Measurements from ENCODE around the gene KIZ. TPM values are rescaled to one million over a fixed set of nuclear protein-coding genes. Genes with fewer than 3 reads are reported as not detected.

The KIZ gene
- total and polyA plus RNA-seq, 3 donors from 2014 or later: 41.4 to 76.7 (median 73.3) TPM

GRCh38 chr20:21280522-21281016 lies 154.7 kb downstream of the KIZ start:
- Histone ChIP-seq H3K9me3 (no peaks in the 10 kb centered on the region), H3K4me3 (no peak overlapping the region), H3K27me3 (no peaks in the 10 kb centered on the region), H3K4me1 (no peaks in the 10 kb centered on the region), H3K36me3 (ENCODE audit: low read depth, missing control alignments) (no peaks in the 10 kb centered on the region), H3K27ac (no peak overlapping the region)
- intact Hi-C loops (cut with DNase I; ENCODE audit: low total_unique reads): no loop called here
- DNase-seq: no peak
- WGBS, 2 donors: 67 to 77% methylated on average over 3 of the region's 3 CpGs
- TF ChIP-seq CTCF (IDR thresholded peaks at IDR 0.05) (no peak), POLR2A (IDR thresholded peaks at IDR 0.05) (no peak)

GRCh38 chr20:21286775-21287174 lies 160.9 kb downstream of the KIZ start:
- intact Hi-C loops (cut with DNase I; ENCODE audit: low total_unique reads): no loop called here
- no peaks in the 10 kb centered on the region for H3K36me3 ChIP-seq (ENCODE audit: low read depth, missing control alignments)
- no peak for TF ChIP-seq CTCF (IDR thresholded peaks at IDR 0.05)
- H3K27ac ChIP-seq: no peak overlapping the region
- no peak for DNase-seq
- WGBS, 2 donors: 64 to 69% methylated on average over 4 of the region's 4 CpGs
- H3K9me3 ChIP-seq: no peaks in the 10 kb centered on the region
- no peaks in the 10 kb centered on the region for H3K27me3 ChIP-seq
- no peak overlapping the region for H3K4me3 ChIP-seq
- no peaks in the 10 kb centered on the region for H3K4me1 ChIP-seq

GRCh38 chr20:21288587-21289370 lies 162.9 kb downstream of the KIZ start:
- Histone ChIP-seq H3K27ac (no peak overlapping the region), H3K36me3 (ENCODE audit: low read depth, missing control alignments) (no peaks in the 10 kb centered on the region), H3K4me1 (no peaks in the 10 kb centered on the region), H3K27me3 (no peaks in the 10 kb centered on the region), H3K9me3 (no peaks in the 10 kb centered on the region), H3K4me3 (no peak overlapping the region)
- DNase-seq: no peak
- WGBS, 2 donors: 78% methylated on average over 14 of the region's 14 CpGs
- intact Hi-C loops (cut with DNase I; ENCODE audit: low total_unique reads): no loop called here
- no peak for TF ChIP-seq CTCF (IDR thresholded peaks at IDR 0.05)
- no peak for TF ChIP-seq POLR2A (IDR thresholded peaks at IDR 0.05)

GRCh38 chr20:21289651-21290050 lies 163.8 kb downstream of the KIZ start:
- 15 to 38% methylated on average over 2 of the region's 2 CpGs for WGBS, 2 donors
- intact Hi-C loops (cut with DNase I; ENCODE audit: low total_unique reads): no loop called here

More at GRCh38 chr20:21289651-21290050, 163.8 kb downstream of the KIZ start:
- TF ChIP-seq CTCF (IDR thresholded peaks at IDR 0.05) (no peak), POLR2A (IDR thresholded peaks at IDR 0.05) (no peak)
- Histone ChIP-seq H3K4me1 (no peaks in the 10 kb centered on the region), H3K27me3 (no peaks in the 10 kb centered on the region), H3K27ac (no peak overlapping the region), H3K9me3 (no peaks in the 10 kb centered on the region), H3K4me3 (no peak overlapping the region), H3K36me3 (ENCODE audit: low read depth, missing control alignments) (no peaks in the 10 kb centered on the region)
- no peak for DNase-seq
